Islet precursor cell (in vitro differentiated cells): ENCODE results near the gene MCUB.
"Not testable (repeated sequence)": the region's sequence is repeated elsewhere in the genome, so short reads cannot be mapped to it uniquely, and the experiment has no call there.

Experiments
- DNase-seq: peaks from one replicate; pipeline ENCODE4 v3.0.0-alpha.2; 2018

Gene MCUB

GRCh38 chr4:109579997-109580396, 20.0 kb downstream of the MCUB start:
- not testable (repeated sequence) for DNase-seq

GRCh38 chr4:109588176-109588575, 28.1 kb downstream of the MCUB start:
- no peak for DNase-seq

GRCh38 chr4:109589119-109589518, 29.1 kb downstream of the MCUB start:
- peak; percentile 84 for DNase-seq

- DNase-seq = no peak
These were observed 29.6 kb downstream of the MCUB start for GRCh38 chr4:109589605-109590004.

- DNase-seq = no peak
These were observed 30.9 kb downstream of the MCUB start for GRCh38 chr4:109590905-109591304.

GRCh38 chr4:109592367-109592766, 32.3 kb downstream of the MCUB start:
- no peak for DNase-seq

- not testable (repeated sequence) for DNase-seq
These were observed 35.1 kb downstream of the MCUB start for GRCh38 chr4:109595123-109595522.

- not testable (repeated sequence) for DNase-seq
These were observed 36.5 kb downstream of the MCUB start for GRCh38 chr4:109596420-109597085.

GRCh38 chr4:109599046-109599652, 39.1 kb downstream of the MCUB start:
- DNase-seq = no peak

GRCh38 chr4:109600431-109600830, 40.4 kb downstream of the MCUB start:
- DNase-seq = no peak

- no peak for DNase-seq
These were observed 41.3 kb downstream of the MCUB start for GRCh38 chr4:109601336-109601735.

- DNase-seq = no peak
These were observed 47.9 kb downstream of the MCUB start for GRCh38 chr4:109607976-109608375.

GRCh38 chr4:109608879-109609278, 48.8 kb downstream of the MCUB start:
- no peak for DNase-seq

GRCh38 chr4:109609431-109609830, 49.4 kb downstream of the MCUB start:
- no peak for DNase-seq

- DNase-seq = no peak
These were observed 50.4 kb downstream of the MCUB start for GRCh38 chr4:109610489-109610888.

- no peak for DNase-seq
These were observed 51.1 kb downstream of the MCUB start for GRCh38 chr4:109611045-109611646.

GRCh38 chr4:109614015-109614414, 54.0 kb downstream of the MCUB start:
- no peak for DNase-seq

- no peak for DNase-seq
These were observed 54.4 kb downstream of the MCUB start for GRCh38 chr4:109614466-109614865.

GRCh38 chr4:109615742-109616141, 55.7 kb downstream of the MCUB start:
- DNase-seq = no peak

GRCh38 chr4:109616243-109616642, 56.2 kb downstream of the MCUB start:
- no peak for DNase-seq

GRCh38 chr4:109622626-109623025, 62.6 kb downstream of the MCUB start:
- no peak for DNase-seq

GRCh38 chr4:109624536-109624935, 64.5 kb downstream of the MCUB start:
- no peak for DNase-seq

- no peak for DNase-seq
These were observed 67.3 kb downstream of the MCUB start for GRCh38 chr4:109627361-109627760.

- no peak for DNase-seq
These were observed 69.7 kb downstream of the MCUB start for GRCh38 chr4:109629775-109630174.
